Astrocyte of the cerebellum (primary cell): ENCODE results near the gene CSNK1E.
A peak's percentile ranks its signal among the peaks of the same experiment; 100 is the strongest.

Experiments
- DNase-seq: peaks from one replicate; pipeline ENCODE4 v3.0.0-alpha.2; 2011; ENCODE audit warnings: low read depth
- H3K4me3 ChIP-seq: 2 replicates; pipeline ENCODE4 v1.5.1; 2011; ENCODE audit warnings: mild to moderate bottlenecking, low read depth, low read length, moderate library complexity
- in situ Hi-C: cut with HindIII; loops from 2 replicates; pipeline ENCODE4 v1.10.0; 2017; ENCODE audit warnings: low sequenced_read_pairs
- TF ChIP-seq, protein P1 (sequence below): IDR thresholded peaks from 2 replicates; pipeline ENCODE4 v1.5.1; 2012; ENCODE audit warnings: low read length, low read depth, moderate library complexity, mild to moderate bottlenecking; ENCODE audit errors: missing control alignments

CSNK1E gene

DNA sequence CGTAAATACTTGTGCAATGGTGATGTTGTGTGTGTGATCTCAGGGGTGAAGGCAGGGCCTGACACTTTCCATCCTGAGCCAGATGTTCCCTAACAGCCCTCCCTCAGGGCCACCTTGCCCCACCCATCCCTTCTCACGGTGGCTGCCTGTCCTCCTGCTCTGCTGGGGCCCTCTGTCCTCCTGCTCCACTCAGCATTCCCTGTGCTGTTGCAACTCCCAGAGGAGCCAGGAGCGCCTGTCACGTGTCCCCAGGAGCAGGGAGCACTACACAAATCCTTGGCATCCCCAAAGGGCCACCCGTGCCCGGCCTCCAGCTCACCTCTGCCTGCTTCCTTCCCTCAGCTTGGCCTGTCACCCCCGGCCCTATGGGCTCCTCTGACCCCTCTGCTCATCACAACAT is 10.2 kb upstream of the CSNK1E start:
- no peak for DNase-seq
- H3K4me3 ChIP-seq = no peak overlapping the region
- TF ChIP-seq, protein P1, sequence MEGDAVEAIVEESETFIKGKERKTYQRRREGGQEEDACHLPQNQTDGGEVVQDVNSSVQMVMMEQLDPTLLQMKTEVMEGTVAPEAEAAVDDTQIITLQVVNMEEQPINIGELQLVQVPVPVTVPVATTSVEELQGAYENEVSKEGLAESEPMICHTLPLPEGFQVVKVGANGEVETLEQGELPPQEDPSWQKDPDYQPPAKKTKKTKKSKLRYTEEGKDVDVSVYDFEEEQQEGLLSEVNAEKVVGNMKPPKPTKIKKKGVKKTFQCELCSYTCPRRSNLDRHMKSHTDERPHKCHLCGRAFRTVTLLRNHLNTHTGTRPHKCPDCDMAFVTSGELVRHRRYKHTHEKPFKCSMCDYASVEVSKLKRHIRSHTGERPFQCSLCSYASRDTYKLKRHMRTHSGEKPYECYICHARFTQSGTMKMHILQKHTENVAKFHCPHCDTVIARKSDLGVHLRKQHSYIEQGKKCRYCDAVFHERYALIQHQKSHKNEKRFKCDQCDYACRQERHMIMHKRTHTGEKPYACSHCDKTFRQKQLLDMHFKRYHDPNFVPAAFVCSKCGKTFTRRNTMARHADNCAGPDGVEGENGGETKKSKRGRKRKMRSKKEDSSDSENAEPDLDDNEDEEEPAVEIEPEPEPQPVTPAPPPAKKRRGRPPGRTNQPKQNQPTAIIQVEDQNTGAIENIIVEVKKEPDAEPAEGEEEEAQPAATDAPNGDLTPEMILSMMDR = no peak
- in situ Hi-C loops = no loop called here

GRCh38 chr22:38325587-38325986 is 8.4 kb upstream of the CSNK1E start:
- no peak for DNase-seq
- in situ Hi-C loops = no loop called here
- TF ChIP-seq, protein P1 = no peak
- H3K4me3 ChIP-seq = no peak overlapping the region

DNA sequence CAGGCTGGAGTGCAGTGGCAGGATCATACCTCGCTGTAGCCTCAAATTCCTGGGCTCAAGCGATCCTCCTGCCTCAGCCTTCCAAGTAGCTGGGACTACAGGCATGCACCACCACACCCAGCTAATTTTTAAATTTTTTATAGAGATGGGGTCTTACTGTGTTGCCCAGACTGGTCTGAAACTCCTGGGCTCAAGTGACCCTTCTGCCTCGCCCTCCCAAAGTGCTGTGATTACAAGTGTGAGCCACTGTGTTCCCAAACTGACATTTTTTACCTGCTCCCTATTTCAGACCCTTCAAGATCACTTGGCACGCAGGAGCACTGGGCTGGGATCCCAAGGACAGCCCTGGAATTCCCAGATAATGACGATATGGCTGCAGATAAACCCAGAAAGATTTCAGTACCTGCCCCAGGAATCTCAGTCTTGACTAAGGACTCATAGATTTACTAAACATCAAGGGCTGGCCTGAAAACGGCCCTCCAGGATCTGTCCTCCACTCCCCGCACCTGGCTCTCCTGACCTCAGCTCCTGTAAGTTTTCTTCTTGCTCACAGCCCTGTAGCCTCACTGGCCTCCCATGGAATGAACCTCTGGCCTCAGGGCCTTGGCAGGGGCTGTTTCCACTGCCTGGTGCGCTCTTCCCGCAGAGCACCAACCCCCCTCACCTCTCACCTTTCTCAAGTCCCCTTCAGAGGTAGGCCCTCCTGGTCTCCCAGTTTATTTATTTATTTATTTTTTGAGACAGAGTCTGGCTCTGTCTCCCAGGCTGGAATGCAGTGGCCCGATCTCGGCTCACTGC is 3.6 kb upstream of the CSNK1E start:
- in situ Hi-C loops = no loop called here
- no peak for DNase-seq
- no peak overlapping the region for H3K4me3 ChIP-seq
- TF ChIP-seq, protein P1 = no peak

DNA sequence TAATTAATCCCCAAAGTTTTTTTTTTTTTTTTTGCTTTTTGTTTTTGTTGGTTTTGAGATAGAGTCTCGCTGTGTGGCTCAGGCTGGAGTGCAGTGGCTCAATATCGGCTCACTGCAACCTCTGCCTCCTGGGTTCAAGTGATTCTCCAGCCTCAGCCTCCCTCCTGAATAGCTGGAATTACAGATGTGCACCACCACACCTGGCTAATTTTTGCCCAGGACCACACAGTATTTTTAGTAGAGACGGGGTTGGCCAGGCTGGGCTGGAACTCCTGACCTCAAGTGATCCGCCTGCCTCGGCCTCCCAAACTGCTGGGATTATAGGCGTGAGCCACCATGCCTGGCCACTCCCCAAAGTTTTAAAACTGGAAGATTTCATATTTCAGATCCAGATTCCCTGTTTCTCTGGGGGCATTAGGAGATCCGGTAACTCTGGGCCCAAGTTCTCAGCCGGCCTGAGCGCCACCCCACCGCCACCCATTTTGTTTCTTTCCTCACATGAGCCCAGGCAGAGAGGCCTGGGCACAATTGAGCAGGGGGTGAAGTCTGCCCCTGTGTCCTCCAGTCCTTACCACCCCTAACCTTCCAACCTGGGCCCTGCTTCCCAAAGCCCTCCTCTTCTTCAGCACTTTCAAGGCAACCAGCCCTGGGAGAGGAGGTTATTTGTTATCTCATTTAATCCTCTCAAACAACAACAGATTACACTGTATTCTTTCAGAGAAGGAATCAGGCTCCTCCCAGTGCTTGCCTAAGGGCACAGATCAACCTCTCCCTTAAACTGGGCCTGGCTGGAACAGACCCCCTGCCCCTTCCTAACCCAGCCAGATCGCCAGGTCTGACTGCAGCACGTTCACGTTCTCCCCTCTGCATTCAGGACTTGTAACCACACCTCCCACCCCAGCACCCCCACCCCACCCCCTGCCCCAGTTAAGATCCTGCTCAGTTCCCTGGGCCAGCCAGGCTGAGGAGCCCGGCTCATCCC is 1.9 kb upstream of the CSNK1E start:
- DNase-seq = no peak
- in situ Hi-C loops = no loop called here
- H3K4me3 ChIP-seq = no peak overlapping the region
- TF ChIP-seq, protein P1 = no peak

DNA sequence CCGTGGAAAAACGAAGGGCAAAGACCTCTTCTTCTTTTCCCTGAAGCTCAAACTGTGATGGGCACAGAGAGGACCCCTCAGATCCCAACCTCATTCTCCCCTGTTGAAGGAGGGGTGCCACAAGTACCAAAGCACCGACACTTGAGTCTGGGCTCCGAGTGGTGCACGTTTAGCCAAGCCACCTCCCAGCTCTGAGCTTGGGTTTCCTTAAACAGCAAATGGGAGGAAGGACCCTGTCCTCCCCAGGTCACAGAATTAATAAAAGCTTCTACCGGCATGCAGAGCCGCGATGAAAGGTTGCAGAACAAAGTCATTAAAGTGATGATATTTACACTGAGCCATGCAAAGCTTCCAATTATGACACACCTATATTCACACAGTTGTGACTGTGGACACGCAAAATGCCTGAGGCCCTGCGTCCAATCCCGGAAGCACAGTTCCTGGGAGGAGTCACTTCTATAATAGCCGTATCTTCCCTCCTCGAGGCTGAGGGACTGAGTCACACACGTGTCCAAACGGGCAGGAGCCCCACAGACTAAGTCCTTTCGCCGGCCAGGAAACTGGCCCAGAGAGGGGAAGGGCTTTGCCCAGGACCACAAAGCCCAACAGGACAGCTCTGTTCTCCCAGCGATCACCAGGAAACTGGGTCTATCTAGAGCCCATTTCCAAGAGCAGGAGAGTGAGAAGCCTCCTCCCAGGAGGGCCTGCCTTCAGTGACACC is 922 bp upstream of the CSNK1E start:
- TF ChIP-seq, protein P1 = no peak
- peak; percentile 76 for DNase-seq
- H3K4me3 ChIP-seq = peak overlapping the region; percentile 39
- in situ Hi-C loops = no loop called here

- TF ChIP-seq, protein P1 = no peak
- DNase-seq = no peak
- H3K4me3 ChIP-seq = peak overlapping the region; percentile 63
- in situ Hi-C loops = no loop called here
These were observed 690 bp downstream of the CSNK1E start for GRCh38 chr22:38316364-38317121.
